Right renal cortex interstitium (tissue), 3 donors: ENCODE measurements around the gene ASB18. TPM values are rescaled to one million over a fixed set of nuclear protein-coding genes. Genes with fewer than 3 reads are reported as not detected.
"Not testable (repeated sequence)": the region's sequence is repeated elsewhere in the genome, so short reads cannot be mapped to it uniquely, and the experiment has no call there.

Experiments
- DNase-seq, 3 donors: peaks; one replicate each; pipeline ENCODE4 v3.0.0-alpha.2; 2013; ENCODE audit warnings: low read depth in 3 of 3, low spot score in 2 of 3
- polyA plus RNA-seq, 3 donors: library from polyadenylated mRNA; unstranded; fragments of 120-200 nt; gene quantifications; one replicate each; pipeline ENCODE4 v1.2.1, GENCODE V29; 2013; ENCODE audit not compliant: insufficient read length in 3 of 3

Gene ASB18
- polyA plus RNA-seq: under 1 TPM in 2 of 3 donors, not detected in 1; 0.03 to 0.06 TPM

- no peak for DNase-seq
Observed at GRCh38 chr2:236264256-236264655, at the start of gene ASB18. Gene ASB18 (minus strand): TSS chr2:236264406. CDS start chr2:236264345, 61 bp downstream.

- DNase-seq: no peak
Observed at GRCh38 chr2:236311286-236311685, 47.1 kb upstream of the ASB18 start.

- DNase-seq: no peak
Observed at GRCh38 chr2:236309669-236310029, 45.4 kb upstream of the ASB18 start.

- no peak for DNase-seq
Observed at GRCh38 chr2:236308855-236309668, 44.9 kb upstream of the ASB18 start.

- DNase-seq: no peak
Observed at GRCh38 chr2:236307641-236308040, 43.4 kb upstream of the ASB18 start.

GRCh38 chr2:236306825-236307540 is 42.8 kb upstream of the ASB18 start:
- DNase-seq: no peak

GRCh38 chr2:236305964-236306605 is 41.9 kb upstream of the ASB18 start:
- DNase-seq: no peak

GRCh38 chr2:236305531-236305930 is 41.3 kb upstream of the ASB18 start:
- no peak for DNase-seq

- no peak for DNase-seq
Observed at GRCh38 chr2:236303935-236304334, 39.7 kb upstream of the ASB18 start.

- no peak for DNase-seq
Observed at GRCh38 chr2:236302555-236302954, 38.3 kb upstream of the ASB18 start.

- DNase-seq: no peak
Observed at GRCh38 chr2:236298924-236299475, 34.8 kb upstream of the ASB18 start.

GRCh38 chr2:236295481-236295880 is 31.3 kb upstream of the ASB18 start:
- DNase-seq: no peak

GRCh38 chr2:236294647-236295046 is 30.4 kb upstream of the ASB18 start:
- DNase-seq: no peak

- DNase-seq: no peak
Observed at GRCh38 chr2:236293241-236293810, 29.1 kb upstream of the ASB18 start.

- no peak for DNase-seq
Observed at GRCh38 chr2:236291911-236292310, 27.7 kb upstream of the ASB18 start.

GRCh38 chr2:236291476-236291875 is 27.3 kb upstream of the ASB18 start:
- no peak for DNase-seq

GRCh38 chr2:236290742-236291425 is 26.7 kb upstream of the ASB18 start:
- no peak for DNase-seq

- no peak for DNase-seq
Observed at GRCh38 chr2:236289766-236290462, 25.7 kb upstream of the ASB18 start.

GRCh38 chr2:236288373-236288772 is 24.2 kb upstream of the ASB18 start:
- not testable (repeated sequence) for DNase-seq

GRCh38 chr2:236287656-236288055 is 23.4 kb upstream of the ASB18 start:
- no peak for DNase-seq
